ENCODE data around the gene GRIN1.

DNA sequence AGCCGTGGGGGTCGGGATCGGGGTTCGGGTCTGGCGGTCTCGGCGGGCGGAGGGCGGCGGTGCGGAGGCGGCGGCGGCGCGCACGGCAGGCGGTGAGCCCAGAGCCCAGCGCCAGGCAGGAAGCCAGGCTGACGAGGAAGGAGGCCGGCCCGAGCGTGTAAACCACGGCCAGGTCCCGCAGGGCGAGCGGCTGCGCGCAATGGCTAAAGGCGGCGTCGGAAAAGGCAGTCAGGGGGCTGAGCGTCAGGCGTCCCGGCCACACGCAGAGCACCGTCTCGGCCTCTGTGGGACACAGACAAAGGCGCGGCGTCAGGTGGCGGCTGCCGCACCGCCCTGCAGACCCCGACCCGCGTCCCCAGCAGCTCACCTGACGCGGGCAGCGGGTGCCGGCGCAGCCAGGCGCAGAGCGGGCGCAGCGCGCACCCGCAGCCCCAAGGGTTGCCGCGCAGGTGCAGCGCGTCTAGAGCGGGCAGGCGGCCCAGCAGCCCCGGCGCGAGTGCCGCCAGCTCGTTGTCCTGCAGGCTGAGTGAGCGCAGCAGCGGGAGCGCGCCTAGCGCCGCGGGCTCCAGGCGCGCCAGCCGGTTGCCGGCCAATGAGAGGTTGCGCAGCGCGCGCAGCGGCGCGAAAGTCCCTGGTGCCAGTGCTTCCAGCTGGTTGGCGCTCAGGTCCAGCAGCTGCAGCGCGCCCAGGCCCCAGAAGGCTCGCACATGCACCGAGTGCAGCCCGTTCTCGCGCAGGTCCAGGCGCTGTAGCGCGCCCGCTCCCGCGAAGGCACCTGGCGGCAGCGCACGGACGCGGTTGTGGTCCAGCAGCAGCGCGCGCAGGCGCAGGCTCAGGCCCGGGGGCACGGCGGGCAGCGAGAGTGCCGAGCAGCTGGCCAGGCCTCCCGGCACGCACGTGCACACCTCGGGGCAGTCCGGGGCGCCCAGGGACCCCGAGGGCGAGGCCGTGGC is 30.2 kb downstream of the GRIN1 start:
- TF ChIP-seq POLR2A (IDR thresholded peaks at IDR 0.05; ENCODE audit: extremely low read depth, insufficient read length), result no peak
- TF ChIP-seq, protein P1, sequence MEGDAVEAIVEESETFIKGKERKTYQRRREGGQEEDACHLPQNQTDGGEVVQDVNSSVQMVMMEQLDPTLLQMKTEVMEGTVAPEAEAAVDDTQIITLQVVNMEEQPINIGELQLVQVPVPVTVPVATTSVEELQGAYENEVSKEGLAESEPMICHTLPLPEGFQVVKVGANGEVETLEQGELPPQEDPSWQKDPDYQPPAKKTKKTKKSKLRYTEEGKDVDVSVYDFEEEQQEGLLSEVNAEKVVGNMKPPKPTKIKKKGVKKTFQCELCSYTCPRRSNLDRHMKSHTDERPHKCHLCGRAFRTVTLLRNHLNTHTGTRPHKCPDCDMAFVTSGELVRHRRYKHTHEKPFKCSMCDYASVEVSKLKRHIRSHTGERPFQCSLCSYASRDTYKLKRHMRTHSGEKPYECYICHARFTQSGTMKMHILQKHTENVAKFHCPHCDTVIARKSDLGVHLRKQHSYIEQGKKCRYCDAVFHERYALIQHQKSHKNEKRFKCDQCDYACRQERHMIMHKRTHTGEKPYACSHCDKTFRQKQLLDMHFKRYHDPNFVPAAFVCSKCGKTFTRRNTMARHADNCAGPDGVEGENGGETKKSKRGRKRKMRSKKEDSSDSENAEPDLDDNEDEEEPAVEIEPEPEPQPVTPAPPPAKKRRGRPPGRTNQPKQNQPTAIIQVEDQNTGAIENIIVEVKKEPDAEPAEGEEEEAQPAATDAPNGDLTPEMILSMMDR (IDR thresholded peaks at IDR 0.05; ENCODE audit: low read depth, low read length), result no peak

All from NB4 (cell line).